ENCODE measurements around the gene WFS1.

WFS1 gene

GRCh38 chr4:6326312-6327060 lies 56.8 kb downstream of the WFS1 start:
- TF ChIP-seq, protein P1, sequence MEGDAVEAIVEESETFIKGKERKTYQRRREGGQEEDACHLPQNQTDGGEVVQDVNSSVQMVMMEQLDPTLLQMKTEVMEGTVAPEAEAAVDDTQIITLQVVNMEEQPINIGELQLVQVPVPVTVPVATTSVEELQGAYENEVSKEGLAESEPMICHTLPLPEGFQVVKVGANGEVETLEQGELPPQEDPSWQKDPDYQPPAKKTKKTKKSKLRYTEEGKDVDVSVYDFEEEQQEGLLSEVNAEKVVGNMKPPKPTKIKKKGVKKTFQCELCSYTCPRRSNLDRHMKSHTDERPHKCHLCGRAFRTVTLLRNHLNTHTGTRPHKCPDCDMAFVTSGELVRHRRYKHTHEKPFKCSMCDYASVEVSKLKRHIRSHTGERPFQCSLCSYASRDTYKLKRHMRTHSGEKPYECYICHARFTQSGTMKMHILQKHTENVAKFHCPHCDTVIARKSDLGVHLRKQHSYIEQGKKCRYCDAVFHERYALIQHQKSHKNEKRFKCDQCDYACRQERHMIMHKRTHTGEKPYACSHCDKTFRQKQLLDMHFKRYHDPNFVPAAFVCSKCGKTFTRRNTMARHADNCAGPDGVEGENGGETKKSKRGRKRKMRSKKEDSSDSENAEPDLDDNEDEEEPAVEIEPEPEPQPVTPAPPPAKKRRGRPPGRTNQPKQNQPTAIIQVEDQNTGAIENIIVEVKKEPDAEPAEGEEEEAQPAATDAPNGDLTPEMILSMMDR (IDR thresholded peaks at IDR 0.05; ENCODE audit: borderline replicate concordance, control extremely low read depth, extremely low read depth, insufficient read depth, missing control alignments): no peak
- no peak for DNase-seq (ENCODE audit: low spot score)
- in situ Hi-C loops (cut with MboI; ENCODE audit: low sequenced_read_pairs, unreplicated experiment): loop anchor here (5.0 kb wide), 1 partner anchor 74 kb away; no protein-coding TSS in a partner anchor

DNA sequence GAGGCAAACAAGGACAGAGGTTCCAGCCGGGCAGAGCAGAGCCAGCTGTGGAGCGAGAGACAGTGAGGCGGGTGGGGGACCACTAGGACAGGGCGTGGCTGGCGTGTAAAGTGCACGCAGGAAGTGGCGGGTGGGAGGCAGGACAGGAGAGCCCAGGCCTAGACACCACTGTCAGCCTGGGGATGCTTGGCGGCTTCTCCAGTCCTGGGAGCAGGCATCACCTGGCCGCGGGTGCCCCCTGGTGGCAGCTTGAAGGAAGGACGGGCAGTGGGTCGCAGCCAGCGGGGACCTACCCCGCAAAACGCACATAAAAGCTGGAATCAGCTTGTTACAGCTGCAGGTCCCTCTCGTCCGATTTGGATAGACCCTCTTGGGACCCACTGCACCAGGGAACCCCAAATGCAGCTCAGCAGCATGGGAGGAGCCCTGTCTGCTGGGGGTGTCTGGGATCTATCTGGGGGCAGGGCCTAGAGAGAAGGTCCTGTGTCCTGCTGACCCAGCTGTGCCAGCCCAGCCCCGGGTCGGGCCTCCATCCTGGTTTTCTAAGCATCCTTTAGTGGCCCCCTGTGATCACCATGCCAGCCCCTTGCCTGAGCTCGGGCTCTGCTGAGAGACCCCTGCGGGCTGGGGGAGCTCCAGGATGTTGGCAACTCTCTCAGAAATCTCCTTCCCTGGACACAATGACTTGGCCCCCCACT lies 57.7 kb downstream of the WFS1 start:
- in situ Hi-C loops (cut with MboI; ENCODE audit: low sequenced_read_pairs, unreplicated experiment): loop anchor here (5.0 kb wide), 1 partner anchor 75 kb away; no protein-coding TSS in a partner anchor
- peak; percentile 91 for DNase-seq (ENCODE audit: low spot score)
- TF ChIP-seq, protein P1 (IDR thresholded peaks at IDR 0.05; ENCODE audit: borderline replicate concordance, control extremely low read depth, extremely low read depth, insufficient read depth, missing control alignments): peak; percentile 95

DNA sequence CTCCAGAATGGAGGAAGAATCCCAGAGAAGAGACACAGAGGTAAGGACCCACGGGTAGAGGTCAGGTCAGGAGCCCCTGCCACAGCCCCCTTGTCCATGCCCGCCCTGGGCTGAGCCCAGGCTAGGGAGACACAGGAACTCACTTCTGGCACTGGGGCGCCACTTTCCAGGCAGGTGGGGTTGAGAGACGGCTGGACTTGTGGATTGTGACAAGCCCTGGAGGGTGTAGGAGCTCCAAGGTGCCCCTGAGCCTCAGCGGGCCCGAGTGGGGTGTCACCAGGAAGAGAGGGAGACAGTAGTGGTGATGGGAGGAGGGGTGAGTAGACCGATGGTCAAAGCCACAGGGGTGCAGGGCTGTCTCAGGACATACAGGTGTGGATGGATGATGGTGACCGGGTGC lies 58.9 kb downstream of the WFS1 start:
- TF ChIP-seq, protein P1 (IDR thresholded peaks at IDR 0.05; ENCODE audit: borderline replicate concordance, control extremely low read depth, extremely low read depth, insufficient read depth, missing control alignments): no peak
- in situ Hi-C loops (cut with MboI; ENCODE audit: low sequenced_read_pairs, unreplicated experiment): loop anchor here (5.0 kb wide), 1 partner anchor 76 kb away; no protein-coding TSS in a partner anchor
- no peak for DNase-seq (ENCODE audit: low spot score)

DNA sequence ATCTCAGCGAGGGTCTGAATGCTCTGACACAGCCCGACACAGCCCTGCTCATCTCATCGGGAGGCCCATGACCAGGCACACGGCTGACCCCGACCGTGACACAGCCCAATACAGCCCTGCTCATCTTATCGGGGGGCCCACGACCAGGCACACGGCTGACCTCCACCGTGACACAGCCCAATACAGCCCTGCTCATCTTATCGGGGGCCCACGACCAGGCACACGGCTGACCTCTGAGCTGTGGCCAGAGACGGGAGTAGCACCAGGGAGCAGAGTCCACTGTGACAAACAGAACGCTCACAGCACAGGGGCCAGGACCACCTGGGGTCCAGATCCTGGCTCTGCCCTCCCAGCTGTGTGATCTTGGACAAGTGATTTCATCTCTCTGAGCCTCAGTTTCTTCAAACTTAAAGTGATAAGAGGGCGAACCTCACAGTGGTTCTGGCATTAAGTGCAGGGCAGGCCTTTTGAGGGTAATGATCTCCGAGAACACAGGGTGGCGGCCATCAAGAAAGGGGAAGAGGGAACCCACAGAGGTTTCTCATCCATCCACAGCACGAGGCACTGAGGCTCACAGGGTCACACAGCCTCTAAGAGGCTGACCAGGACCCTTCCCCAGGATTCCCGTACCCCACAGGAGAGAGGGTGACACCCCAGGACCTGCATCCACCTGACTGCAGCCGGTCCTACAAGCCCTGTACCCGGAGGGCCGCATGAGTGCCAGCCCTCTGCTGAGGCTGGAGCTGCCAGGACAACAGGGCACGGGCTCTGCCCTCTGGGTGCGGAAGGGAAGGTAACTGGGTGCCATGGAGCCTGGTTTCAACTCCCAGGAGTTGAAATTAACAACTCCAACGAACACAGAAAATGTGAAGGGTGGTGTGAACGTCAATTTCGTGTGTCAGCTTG lies 60.1 kb downstream of the WFS1 start:
- no peak for DNase-seq (ENCODE audit: low spot score)
- TF ChIP-seq, protein P1 (IDR thresholded peaks at IDR 0.05; ENCODE audit: borderline replicate concordance, control extremely low read depth, extremely low read depth, insufficient read depth, missing control alignments): no peak
- in situ Hi-C loops (cut with MboI; ENCODE audit: low sequenced_read_pairs, unreplicated experiment): loop anchor here (5.0 kb wide), 1 partner anchor 77 kb away; no protein-coding TSS in a partner anchor

DNA sequence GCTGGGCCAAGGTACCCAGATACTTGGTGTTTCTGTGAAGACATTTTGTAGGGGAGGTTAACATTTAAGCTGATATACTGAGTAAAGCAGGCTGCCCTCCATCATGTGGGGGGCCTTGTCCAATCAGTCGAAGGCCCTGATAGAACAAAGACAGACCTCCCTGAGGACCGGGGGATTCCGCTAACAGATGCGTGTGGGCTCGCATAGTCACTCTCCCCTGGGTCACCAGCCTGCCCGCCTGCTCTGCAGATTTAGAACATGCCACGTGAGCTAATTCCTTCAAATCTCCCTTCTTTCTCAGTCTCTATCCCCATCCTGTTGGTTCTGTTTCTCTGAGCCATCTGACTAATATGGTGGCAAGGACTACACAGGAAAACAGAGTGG lies 60.7 kb downstream of the WFS1 start:
- in situ Hi-C loops (cut with MboI; ENCODE audit: low sequenced_read_pairs, unreplicated experiment): no loop called here
- TF ChIP-seq, protein P1 (IDR thresholded peaks at IDR 0.05; ENCODE audit: borderline replicate concordance, control extremely low read depth, extremely low read depth, insufficient read depth, missing control alignments): no peak
- DNase-seq (ENCODE audit: low spot score): no peak

GRCh38 chr4:6331018-6331417 lies 61.4 kb downstream of the WFS1 start:
- in situ Hi-C loops (cut with MboI; ENCODE audit: low sequenced_read_pairs, unreplicated experiment): no loop called here
- DNase-seq (ENCODE audit: low spot score): peak; percentile 67
- TF ChIP-seq, protein P1 (IDR thresholded peaks at IDR 0.05; ENCODE audit: borderline replicate concordance, control extremely low read depth, extremely low read depth, insufficient read depth, missing control alignments): peak; percentile 62

Data from GM13976 (cell line).